DMS79 treated with DMSO at 0.1 percent for 48 hours (cell line): ENCODE measurements around the gene SMIM29.

Experiments used
- DNase-seq: peaks from one replicate; lab custom pipeline; 2025; lab: John Stamatoyannopoulos, UW

SMIM29 gene

GRCh38 chr6:34226066-34226465 is 22.7 kb downstream of the SMIM29 start:
- no peak for DNase-seq

GRCh38 chr6:34225551-34225950 is 23.3 kb downstream of the SMIM29 start:
- DNase-seq: no peak

GRCh38 chr6:34223956-34224940 is 24.6 kb downstream of the SMIM29 start:
- peak; percentile 80 for DNase-seq

GRCh38 chr6:34223381-34223955 is 25.3 kb downstream of the SMIM29 start:
- no peak for DNase-seq

GRCh38 chr6:34218691-34219090 is 30.1 kb downstream of the SMIM29 start:
- no peak for DNase-seq

GRCh38 chr6:34213772-34214171 is 35.0 kb downstream of the SMIM29 start:
- DNase-seq: no peak

- no peak for DNase-seq
Measured at GRCh38 chr6:34207695-34208443, 40.9 kb downstream of the SMIM29 start.

GRCh38 chr6:34206726-34207125 is 42.1 kb downstream of the SMIM29 start:
- DNase-seq: no peak

- DNase-seq: no peak
Measured at GRCh38 chr6:34205916-34206315, 42.9 kb downstream of the SMIM29 start.

- DNase-seq: no peak
Measured at GRCh38 chr6:34205466-34205865, 43.3 kb downstream of the SMIM29 start.

GRCh38 chr6:34204693-34205092 is 44.1 kb downstream of the SMIM29 start:
- no peak for DNase-seq

- no peak for DNase-seq
Measured at GRCh38 chr6:34202329-34203201, 46.2 kb downstream of the SMIM29 start.

GRCh38 chr6:34201455-34202107 is 47.2 kb downstream of the SMIM29 start:
- no peak for DNase-seq

GRCh38 chr6:34200340-34200971 is 48.4 kb downstream of the SMIM29 start:
- DNase-seq: no peak

- no peak for DNase-seq
Measured at GRCh38 chr6:34196833-34197195, 52.0 kb downstream of the SMIM29 start.
